AG04450 (cell line): Measurements from ENCODE around the gene KLF7. TPM values are rescaled to one million over a fixed set of nuclear protein-coding genes. Genes with fewer than 3 reads are reported as not detected.

Source experiments
- CTCF ChIA-PET: fragments of 300-600, 350-600 bp; formaldehyde crosslinking; extraction: SDS; loops from one replicate; lab custom pipeline; 2022; ENCODE audit warnings: antibody characterized with exemption, inconsistent platforms; lab: Charles Lee
- POLR2A ChIA-PET: fragments of 350-600 bp; formaldehyde crosslinking; extraction: SDS; loops from one replicate; lab custom pipeline; 2021; ENCODE audit warnings: antibody characterized with exemption, inconsistent platforms; lab: Yijun Ruan, JAX
- DNase-seq: peaks from one replicate; pipeline ENCODE4 v3.0.0-alpha.2; 2011; ENCODE audit warnings: low read depth, low spot score
- H3K27ac ChIP-seq: one replicate; pipeline ENCODE4 v1.5.1; 2012; ENCODE audit warnings: low read depth, low read length, control low read depth
- H3K27me3 ChIP-seq: one replicate; pipeline ENCODE4 v1.6.0; 2012; ENCODE audit warnings: low read length; ENCODE audit not compliant: control insufficient read depth, insufficient read depth
- H3K4me3 ChIP-seq: 2 replicates; pipeline ENCODE4 v1.5.1; 2011; ENCODE audit warnings: mild to moderate bottlenecking, low read depth, low read length, control low read depth
- H3K9me3 ChIP-seq: 2 replicates; pipeline ENCODE4 v1.5.1; 2012; ENCODE audit warnings: low read length; ENCODE audit not compliant: control insufficient read depth, insufficient read depth
- polyA plus RNA-seq: library from polyadenylated mRNA; depleted of rRNA; stranded (reverse); fragments of >200 nt; gene quantifications from 2 replicates; pipeline ENCODE4 v1.2.3, GENCODE V29; 2011
- TF ChIP-seq, protein P1 (sequence below): IDR thresholded peaks from 2 replicates; pipeline ENCODE4 v1.5.1; 2011; ENCODE audit warnings: low read depth, low read length, control low read depth, inconsistent platforms

The KLF7 gene
- polyA plus RNA-seq, 1 experiment: 22.1 TPM

DNA sequence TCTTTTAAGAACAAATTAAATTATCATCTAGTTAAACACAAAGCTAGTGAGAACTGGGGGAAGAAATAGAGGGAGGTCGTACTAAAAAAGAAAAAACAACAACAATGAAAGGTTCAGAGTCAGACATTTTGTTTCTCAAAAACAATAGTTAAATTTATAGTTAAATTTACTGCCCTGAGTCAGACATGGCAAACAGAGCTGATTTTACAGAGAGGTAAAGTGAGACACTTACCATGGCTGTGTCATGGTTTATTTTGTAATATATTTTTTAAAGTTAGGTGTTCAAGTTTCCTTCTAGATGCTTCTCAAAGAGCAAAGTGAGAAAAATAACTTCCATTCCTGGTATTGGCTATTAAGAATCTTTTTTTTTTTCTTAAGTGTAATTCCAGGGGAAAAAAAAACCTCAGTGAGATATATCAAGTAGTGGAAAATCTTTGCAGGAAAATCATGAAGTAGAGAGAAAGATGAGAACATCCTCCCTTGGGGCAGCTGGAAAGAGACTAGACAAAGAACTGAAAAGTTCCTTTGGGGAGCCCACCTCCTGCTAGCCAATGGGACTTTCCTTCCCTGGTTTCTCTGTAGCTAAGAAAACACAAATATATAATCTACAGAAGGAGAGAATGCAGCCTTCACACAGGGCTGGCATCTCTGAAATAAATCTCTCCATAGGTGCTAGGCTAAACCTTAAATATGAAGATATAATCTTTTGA is 12.3 kb downstream of the KLF7 start:
- ChIA-PET CTCF (interaction anchor here (0.8 to 1.2 kb wide), 2 partner anchors 94 to 320 kb away, joined by 3 to 6 read pairs; no protein-coding TSS in a partner anchor), POLR2A (no interaction called here)
- no peak overlapping the region for H3K4me3 ChIP-seq
- no peak for DNase-seq
- TF ChIP-seq, protein P1, sequence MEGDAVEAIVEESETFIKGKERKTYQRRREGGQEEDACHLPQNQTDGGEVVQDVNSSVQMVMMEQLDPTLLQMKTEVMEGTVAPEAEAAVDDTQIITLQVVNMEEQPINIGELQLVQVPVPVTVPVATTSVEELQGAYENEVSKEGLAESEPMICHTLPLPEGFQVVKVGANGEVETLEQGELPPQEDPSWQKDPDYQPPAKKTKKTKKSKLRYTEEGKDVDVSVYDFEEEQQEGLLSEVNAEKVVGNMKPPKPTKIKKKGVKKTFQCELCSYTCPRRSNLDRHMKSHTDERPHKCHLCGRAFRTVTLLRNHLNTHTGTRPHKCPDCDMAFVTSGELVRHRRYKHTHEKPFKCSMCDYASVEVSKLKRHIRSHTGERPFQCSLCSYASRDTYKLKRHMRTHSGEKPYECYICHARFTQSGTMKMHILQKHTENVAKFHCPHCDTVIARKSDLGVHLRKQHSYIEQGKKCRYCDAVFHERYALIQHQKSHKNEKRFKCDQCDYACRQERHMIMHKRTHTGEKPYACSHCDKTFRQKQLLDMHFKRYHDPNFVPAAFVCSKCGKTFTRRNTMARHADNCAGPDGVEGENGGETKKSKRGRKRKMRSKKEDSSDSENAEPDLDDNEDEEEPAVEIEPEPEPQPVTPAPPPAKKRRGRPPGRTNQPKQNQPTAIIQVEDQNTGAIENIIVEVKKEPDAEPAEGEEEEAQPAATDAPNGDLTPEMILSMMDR: no peak
- H3K27ac ChIP-seq: no peak overlapping the region
- no peaks in the 10 kb centered on the region for H3K9me3 ChIP-seq
- H3K27me3 ChIP-seq: no peaks in the 10 kb centered on the region

GRCh38 chr2:207151048-207151447 is 14.7 kb downstream of the KLF7 start:
- no peak overlapping the region for H3K4me3 ChIP-seq
- DNase-seq: no peak

DNA sequence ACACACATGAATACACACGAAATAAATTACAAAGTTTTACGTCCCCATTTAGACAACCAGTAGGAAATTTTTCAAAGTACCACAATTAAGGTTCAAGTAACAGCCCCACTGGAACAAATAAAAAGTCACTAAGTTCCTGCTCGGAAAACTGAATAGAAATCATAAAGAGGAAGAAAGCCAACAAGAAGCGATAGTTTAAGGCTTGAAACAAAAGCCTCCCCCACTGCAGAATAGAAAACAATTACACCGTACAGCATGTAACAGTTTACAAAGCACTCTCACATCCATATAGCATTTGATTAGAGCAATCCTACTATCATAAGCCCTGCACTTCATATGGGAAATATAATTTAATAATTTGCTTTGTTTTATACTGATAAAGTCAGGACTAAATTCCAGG is 15.5 kb downstream of the KLF7 start:
- no peak for DNase-seq
- no peaks in the 10 kb centered on the region for H3K9me3 ChIP-seq
- no peak overlapping the region for H3K27ac ChIP-seq
- TF ChIP-seq, protein P1: no peak
- CTCF ChIA-PET: interaction anchor here (0.6 to 1.3 kb wide), 2 partner anchors 14 to 166 kb away, joined by 3 to 4 read pairs; no protein-coding TSS in a partner anchor
- no peak overlapping the region for H3K4me3 ChIP-seq
- POLR2A ChIA-PET: no interaction called here
- no peaks in the 10 kb centered on the region for H3K27me3 ChIP-seq

More at GRCh38 chr2:207151048-207151447, 14.7 kb downstream of the KLF7 start:
- Histone ChIP-seq H3K9me3 (no peaks in the 10 kb centered on the region), H3K27ac (no peak overlapping the region), H3K27me3 (no peaks in the 10 kb centered on the region)
- POLR2A ChIA-PET: no interaction called here
- TF ChIP-seq, protein P1: no peak
- CTCF ChIA-PET: interaction anchor here (0.6 to 1.3 kb wide), 3 partner anchors 15 to 167 kb away, joined by 3 to 6 read pairs (median 4); no protein-coding TSS in a partner anchor

DNA sequence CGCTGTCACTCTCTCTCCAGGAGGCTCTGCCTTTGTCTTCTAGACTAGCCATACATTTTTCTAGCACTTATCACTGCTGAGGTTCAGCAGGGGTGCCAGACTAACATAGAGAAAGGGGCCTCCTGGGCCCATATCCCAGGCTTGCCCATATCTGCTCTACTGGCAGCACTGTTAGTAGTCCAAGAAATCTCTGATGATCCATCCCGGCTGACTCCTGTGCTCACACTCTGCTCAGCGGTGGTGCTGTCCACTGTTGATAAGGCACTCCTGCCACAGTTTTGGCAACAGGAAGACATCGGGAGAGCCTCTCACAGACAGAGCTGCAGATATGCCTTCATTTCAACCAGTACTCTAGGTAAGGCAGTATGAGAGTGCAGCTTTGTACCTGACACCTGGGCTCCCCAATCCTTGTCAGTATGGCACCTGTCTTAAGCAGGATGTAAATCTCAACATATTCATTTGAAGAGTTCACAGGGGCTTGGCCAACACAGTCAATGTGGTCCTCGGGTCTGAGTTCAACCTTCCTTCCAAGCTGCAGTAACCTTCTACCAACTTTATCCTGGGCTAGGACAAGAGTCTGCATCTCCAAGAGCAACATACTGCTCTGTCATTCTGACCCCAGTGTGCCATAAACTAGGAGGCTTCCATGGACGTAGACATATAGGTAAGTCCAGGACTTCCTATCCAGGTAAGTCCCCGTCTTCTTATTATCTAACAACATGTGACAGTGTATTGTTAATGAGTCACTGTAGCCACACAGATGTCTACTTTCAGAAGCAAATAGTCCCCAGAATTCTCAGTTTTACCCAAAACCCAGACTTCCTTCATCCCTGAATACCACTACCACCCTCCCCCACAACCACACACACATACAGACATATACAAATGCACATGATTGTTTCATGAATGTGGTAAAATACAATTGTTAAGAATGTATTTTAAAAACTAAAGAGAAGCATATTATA is 16.2 kb downstream of the KLF7 start:
- no peaks in the 10 kb centered on the region for H3K9me3 ChIP-seq
- TF ChIP-seq, protein P1: no peak
- no peak for DNase-seq
- ChIA-PET POLR2A (no interaction called here), CTCF (no interaction called here)
- no peak overlapping the region for H3K27ac ChIP-seq
- H3K27me3 ChIP-seq: no peaks in the 10 kb centered on the region
- H3K4me3 ChIP-seq: no peak overlapping the region
